ENCODE data around the gene WFDC2.
A peak's percentile ranks its signal among the peaks of the same experiment; 100 is the strongest.

The WFDC2 gene

DNA sequence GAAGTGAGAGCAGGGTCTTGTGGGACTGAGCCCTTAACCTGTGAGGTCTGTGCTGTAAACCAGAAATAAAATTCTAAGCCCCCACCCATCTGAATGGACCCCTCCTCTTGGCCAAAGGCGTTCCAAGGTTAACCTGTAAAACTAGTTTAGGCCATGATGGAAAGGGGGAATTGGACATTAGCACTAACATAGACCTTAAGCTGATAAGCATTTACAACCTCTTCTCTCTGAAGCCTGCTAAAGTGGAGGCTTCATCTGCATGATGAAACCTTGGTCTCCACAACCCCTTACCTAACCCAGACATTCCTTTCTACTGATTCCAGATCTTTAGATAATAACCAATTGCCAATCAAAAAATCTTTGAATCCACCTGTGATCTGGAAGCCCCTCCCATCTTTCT lies 27.8 kb upstream of the WFDC2 start:
- peaks cover 19% of the 10 kb centered on the region for H3K27me3 Mint-ChIP-seq
- H3K36me3 Mint-ChIP-seq (ENCODE audit: low read depth): no peaks in the 10 kb centered on the region
- H3K9me3 Mint-ChIP-seq: no peaks in the 10 kb centered on the region
- no peak overlapping the region for H3K4me3 Mint-ChIP-seq
- H3K27ac Mint-ChIP-seq: no peak overlapping the region
- no peak for DNase-seq
- H3K4me1 Mint-ChIP-seq (ENCODE audit: low read depth): peaks cover 26% of the 10 kb centered on the region

DNA sequence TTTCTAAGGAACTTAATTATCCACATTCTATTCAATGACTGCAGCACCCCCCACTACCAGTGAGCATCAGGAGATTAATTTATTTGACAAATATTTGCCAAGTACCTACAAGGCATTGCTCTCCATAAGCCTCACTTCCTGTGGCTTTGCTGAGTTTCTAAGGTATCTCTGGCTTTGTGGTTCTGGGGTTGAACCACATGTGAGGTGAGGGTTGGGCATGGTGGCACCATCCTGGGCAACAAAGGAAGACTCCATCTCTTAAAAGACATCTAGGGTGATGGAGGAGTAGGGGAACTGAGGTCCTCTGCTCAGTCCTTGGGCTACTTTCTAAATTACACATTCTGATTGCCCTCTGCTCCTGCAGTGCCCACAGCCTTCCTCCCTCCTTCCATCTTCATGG lies 25.5 kb upstream of the WFDC2 start:
- Mint-ChIP-seq H3K36me3 (ENCODE audit: low read depth) (no peaks in the 10 kb centered on the region), H3K27me3 (peaks cover 22% of the 10 kb centered on the region), H3K4me3 (no peak overlapping the region), H3K4me1 (ENCODE audit: low read depth) (peaks cover 20% of the 10 kb centered on the region), H3K27ac (no peak overlapping the region), H3K9me3 (no peaks in the 10 kb centered on the region)
- no peak for DNase-seq

DNA sequence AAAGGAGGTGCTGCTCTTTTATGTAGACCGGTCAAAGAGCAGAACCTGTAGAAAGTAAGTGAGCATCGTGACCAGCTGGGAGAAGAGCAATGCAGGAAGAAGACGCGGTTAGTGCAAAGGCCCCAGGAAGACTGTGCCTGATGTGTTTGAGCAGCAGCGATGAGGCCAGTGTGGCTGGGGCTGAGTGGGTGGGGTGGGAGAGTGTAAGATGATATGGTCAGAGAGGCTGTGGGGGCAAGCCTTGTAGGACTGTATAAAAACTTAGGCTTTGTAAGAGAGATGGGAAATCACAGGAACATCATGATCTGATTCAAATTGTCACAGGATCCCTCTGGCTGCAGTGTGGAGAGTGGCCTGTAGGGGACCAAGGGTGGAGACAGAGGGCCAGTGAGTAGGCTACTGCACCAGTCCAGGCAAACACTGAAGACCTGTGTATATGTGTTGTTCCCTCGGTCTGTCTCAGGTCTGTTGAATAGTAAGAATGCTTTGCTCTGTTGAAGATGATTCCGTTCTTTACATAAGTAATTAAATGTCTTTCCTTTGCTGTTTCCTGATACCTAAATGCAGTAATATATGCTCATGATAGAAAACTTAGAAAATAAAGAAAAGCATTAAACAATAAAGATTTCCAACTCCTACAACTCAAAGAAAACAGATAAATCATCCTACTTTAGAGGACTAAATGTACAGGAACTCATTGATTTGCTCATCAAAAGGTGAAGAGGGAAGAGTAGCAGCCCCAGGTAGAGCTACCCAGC lies 23.6 kb upstream of the WFDC2 start:
- Mint-ChIP-seq H3K9me3 (no peaks in the 10 kb centered on the region), H3K27ac (no peak overlapping the region), H3K4me1 (ENCODE audit: low read depth) (peaks cover 20% of the 10 kb centered on the region), H3K4me3 (no peak overlapping the region), H3K36me3 (ENCODE audit: low read depth) (no peaks in the 10 kb centered on the region), H3K27me3 (peaks cover 22% of the 10 kb centered on the region)
- DNase-seq: peak; percentile 52

DNA sequence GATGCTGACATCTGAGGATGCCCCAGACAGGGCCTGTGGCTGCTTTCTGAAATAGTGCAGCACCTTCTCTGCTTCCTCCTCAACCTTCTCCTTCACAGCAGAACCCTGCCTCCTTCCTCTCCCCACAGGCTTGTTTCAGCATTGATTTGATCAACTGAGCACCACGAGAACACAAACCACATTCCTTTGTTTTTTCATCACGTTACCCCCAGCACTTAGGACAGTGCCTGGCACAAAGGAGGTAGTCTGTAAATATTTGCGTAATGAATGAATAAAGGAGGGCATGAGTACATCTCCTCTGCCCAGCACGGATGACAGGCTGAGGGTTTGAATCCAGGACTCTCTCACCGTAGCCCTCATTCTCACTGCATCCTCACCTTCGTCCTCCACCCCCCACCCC lies 21.3 kb upstream of the WFDC2 start:
- no peak for DNase-seq
- Mint-ChIP-seq H3K4me1 (ENCODE audit: low read depth) (peaks cover 20% of the 10 kb centered on the region), H3K9me3 (no peaks in the 10 kb centered on the region), H3K27ac (no peak overlapping the region), H3K36me3 (ENCODE audit: low read depth) (no peaks in the 10 kb centered on the region), H3K4me3 (no peak overlapping the region), H3K27me3 (peaks cover 27% of the 10 kb centered on the region)

DNA sequence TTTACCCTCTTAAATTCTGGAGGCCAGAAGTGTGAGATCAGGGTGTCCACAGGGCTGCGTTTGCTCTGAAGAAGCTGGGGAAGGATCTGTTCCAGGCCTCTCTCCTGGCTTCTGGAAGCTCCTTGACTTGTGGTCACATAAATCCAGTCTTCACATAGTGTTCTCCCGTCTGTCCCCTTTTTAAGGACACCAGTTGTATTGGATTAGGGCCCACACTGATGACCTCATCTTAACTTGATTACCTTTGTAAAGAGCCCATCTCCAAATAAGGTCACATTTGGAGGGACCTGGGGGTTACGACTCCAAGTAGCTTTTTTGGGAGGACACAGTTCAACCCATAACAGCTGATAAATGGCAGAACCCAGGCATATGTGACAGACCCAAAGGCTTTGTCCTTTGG lies 20.0 kb upstream of the WFDC2 start:
- Mint-ChIP-seq H3K36me3 (ENCODE audit: low read depth) (no peaks in the 10 kb centered on the region), H3K4me1 (ENCODE audit: low read depth) (peaks cover 10% of the 10 kb centered on the region), H3K27me3 (peaks cover 24% of the 10 kb centered on the region), H3K9me3 (no peaks in the 10 kb centered on the region), H3K4me3 (no peak overlapping the region), H3K27ac (no peak overlapping the region)
- DNase-seq: no peak

DNA sequence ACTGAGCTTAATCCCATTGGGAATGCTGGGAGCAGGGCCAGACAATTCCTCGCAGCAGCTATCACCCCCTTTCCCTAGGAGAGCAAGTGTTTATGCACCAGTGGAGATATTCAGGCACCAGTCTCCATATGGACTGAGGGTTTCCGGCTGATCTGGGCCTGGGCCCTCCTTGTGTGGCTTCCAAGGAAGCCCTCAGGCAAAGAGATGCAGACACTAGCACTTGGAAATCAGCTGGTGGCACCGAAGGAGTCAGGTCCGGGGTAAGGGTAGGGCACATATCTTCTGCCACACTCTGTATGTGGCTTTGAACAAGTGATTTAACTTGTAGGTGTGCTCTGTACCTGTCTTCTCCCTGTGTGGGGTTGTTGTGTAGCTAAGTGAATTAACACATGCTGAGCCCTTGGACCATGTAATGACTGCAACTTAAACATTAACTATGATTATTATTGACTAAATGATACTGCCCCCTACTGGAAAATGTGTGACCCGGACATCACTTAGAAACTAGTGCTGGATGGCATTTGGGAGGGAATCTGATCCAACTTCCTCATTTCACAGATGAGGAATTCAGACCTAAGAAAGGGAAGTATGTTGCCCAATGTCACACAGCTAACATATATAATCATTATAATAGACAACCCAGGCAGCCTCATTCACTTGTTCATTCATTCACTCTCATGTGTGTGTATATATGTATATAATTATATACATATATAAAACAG lies 19.3 kb upstream of the WFDC2 start:
- Mint-ChIP-seq H3K36me3 (ENCODE audit: low read depth) (no peaks in the 10 kb centered on the region), H3K4me3 (no peak overlapping the region), H3K27me3 (peaks cover 22% of the 10 kb centered on the region), H3K9me3 (no peaks in the 10 kb centered on the region), H3K4me1 (ENCODE audit: low read depth) (peaks cover 2% of the 10 kb centered on the region), H3K27ac (no peak overlapping the region)
- DNase-seq: no peak

DNA sequence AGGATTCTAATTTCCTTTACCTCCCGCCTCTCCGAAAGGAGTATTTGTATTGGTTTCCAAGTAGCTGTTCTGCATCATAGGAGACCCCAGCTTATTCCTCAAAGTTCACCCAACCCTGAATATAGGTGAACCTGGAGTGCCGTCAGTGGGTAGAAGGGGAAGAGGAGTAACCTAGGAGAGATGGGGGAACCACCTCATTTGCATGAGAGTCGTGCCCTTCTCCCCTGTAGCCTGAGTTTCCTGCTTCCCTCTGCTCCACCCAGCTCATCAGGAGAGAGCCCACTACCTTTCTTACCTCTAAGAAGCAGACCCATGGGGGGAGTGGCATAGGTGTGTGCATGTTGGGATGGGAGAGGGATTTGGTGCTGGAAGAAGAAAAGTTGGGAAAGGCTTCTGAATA lies 17.3 kb upstream of the WFDC2 start:
- no peaks in the 10 kb centered on the region for H3K36me3 Mint-ChIP-seq (ENCODE audit: low read depth)
- no peak overlapping the region for H3K27ac Mint-ChIP-seq
- no peaks in the 10 kb centered on the region for H3K9me3 Mint-ChIP-seq
- no peak overlapping the region for H3K4me3 Mint-ChIP-seq
- no peak for DNase-seq
- no peaks in the 10 kb centered on the region for H3K4me1 Mint-ChIP-seq (ENCODE audit: low read depth)
- H3K27me3 Mint-ChIP-seq: peaks cover 9% of the 10 kb centered on the region

DNA sequence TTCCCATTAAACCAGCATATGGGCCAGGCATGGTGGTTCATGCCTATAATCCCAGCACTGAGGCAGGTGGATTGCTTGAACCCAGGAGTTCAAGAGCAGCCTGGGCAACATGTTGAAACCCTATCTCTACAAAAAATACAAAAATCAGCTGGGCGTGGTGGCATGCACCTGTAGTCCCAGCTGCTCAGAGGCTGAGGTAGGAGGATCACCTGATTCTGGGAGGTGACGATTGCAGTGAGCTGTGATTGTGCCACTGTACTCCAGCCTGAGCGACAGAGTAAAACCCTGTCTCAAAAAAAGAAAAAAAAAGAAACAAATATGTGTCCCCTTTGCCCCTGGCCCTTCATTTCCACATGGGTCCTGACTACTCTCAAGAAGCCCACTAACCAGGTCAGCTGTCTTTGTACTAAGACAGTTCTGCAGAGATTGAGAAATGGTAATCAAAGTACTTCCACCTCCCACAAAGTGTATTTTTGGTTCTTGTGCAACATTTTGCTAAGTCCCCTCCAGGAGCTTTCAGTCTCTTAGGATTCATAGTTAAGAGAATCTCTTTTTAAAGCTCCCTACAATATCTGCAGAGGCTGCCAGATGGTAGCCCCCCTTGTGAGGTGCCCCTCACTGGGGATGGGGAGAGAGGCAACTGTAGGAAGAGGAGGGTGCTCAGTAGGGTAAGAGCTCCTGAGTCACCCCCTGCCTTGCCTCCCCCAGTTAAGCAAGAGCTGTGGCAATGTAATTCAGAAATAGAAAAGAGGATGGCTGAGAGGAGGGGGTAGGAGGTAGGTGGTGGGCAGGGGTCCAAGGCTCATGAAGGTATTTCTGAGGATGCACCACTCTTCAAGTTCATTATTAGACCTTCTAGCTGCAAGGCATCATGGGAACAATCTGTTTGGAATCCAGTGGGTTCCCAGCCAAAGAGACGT lies 16.5 kb upstream of the WFDC2 start:
- H3K4me3 Mint-ChIP-seq: no peak overlapping the region
- no peaks in the 10 kb centered on the region for H3K4me1 Mint-ChIP-seq (ENCODE audit: low read depth)
- H3K9me3 Mint-ChIP-seq: no peaks in the 10 kb centered on the region
- peaks cover 6% of the 10 kb centered on the region for H3K27me3 Mint-ChIP-seq
- H3K27ac Mint-ChIP-seq: no peak overlapping the region
- DNase-seq: no peak
- no peaks in the 10 kb centered on the region for H3K36me3 Mint-ChIP-seq (ENCODE audit: low read depth)

DNA sequence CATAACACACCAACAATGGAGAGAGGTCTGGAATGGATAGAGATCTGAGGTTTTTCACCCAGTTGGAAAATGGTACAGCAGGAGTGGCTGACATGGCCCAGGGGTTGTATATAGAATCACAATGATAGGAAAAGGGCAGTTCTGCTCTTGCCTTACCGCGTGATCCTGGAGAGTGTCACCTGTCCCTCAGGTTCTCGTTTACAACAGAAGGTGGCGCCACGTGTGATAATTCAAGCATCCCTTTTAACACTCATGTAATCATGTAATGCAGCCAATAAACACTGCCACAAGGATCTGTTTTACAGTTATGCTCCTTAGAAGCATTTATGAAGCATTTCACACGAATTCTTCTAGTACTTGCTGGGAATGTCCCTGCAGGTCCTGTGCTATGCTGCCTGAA lies 12.9 kb upstream of the WFDC2 start:
- Mint-ChIP-seq H3K27ac (no peak overlapping the region), H3K9me3 (no peaks in the 10 kb centered on the region)

DNA sequence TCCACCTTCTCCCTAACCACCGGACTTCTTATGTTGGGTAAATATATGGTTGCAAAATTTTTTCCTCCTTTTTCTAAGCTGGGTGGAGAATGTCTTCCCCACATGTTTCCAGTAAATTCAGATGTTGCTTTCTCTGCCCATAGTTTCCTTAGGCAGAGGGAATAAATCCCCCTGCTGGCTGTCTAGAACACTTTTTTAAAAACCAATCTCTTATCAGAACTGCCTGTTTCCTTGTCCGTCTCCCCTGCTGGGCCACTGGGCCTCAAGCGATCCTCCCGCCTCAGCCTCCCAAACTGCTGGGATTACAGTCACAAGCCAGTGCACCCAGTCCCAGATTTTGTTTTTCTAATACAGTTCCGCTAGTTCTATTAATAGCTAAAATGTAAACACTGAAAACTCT lies 9.9 kb upstream of the WFDC2 start:
- DNase-seq: no peak
- Mint-ChIP-seq H3K27ac (no peak overlapping the region), H3K36me3 (ENCODE audit: low read depth) (no peaks in the 10 kb centered on the region), H3K9me3 (no peaks in the 10 kb centered on the region), H3K4me3 (no peak overlapping the region), H3K4me1 (ENCODE audit: low read depth) (peaks cover 5% of the 10 kb centered on the region), H3K27me3 (peaks cover 4% of the 10 kb centered on the region)

More for the DNA sequence above, 12.9 kb upstream of the WFDC2 start:
- Mint-ChIP-seq H3K4me1 (ENCODE audit: low read depth) (peaks cover 5% of the 10 kb centered on the region), H3K36me3 (ENCODE audit: low read depth) (no peaks in the 10 kb centered on the region), H3K4me3 (no peak overlapping the region), H3K27me3 (peaks cover 6% of the 10 kb centered on the region)
- no peak for DNase-seq

DNA sequence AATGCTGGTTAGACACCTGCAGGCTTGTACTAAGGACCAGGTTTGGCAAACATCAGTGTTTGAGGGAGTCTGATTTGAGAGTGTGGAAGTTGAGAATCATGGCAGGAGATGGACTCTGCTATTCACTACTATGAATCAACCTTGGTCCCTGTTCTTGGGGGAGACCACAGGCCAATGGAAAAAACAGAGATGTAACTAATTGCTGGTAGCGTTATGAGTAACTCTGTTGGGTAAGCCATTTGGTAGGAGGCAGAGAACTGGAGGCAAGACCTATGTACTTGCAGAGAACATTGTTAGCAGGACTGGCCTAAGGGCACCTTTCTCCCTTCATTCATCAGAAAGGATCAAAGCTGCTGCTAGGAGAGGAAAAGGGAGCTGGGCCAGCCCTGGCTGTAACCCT lies 8.3 kb upstream of the WFDC2 start:
- Mint-ChIP-seq H3K36me3 (ENCODE audit: low read depth) (no peaks in the 10 kb centered on the region), H3K4me3 (no peak overlapping the region), H3K27ac (no peak overlapping the region), H3K9me3 (no peaks in the 10 kb centered on the region), H3K4me1 (ENCODE audit: low read depth) (peaks cover 5% of the 10 kb centered on the region), H3K27me3 (peaks cover 4% of the 10 kb centered on the region)
- DNase-seq: no peak

DNA sequence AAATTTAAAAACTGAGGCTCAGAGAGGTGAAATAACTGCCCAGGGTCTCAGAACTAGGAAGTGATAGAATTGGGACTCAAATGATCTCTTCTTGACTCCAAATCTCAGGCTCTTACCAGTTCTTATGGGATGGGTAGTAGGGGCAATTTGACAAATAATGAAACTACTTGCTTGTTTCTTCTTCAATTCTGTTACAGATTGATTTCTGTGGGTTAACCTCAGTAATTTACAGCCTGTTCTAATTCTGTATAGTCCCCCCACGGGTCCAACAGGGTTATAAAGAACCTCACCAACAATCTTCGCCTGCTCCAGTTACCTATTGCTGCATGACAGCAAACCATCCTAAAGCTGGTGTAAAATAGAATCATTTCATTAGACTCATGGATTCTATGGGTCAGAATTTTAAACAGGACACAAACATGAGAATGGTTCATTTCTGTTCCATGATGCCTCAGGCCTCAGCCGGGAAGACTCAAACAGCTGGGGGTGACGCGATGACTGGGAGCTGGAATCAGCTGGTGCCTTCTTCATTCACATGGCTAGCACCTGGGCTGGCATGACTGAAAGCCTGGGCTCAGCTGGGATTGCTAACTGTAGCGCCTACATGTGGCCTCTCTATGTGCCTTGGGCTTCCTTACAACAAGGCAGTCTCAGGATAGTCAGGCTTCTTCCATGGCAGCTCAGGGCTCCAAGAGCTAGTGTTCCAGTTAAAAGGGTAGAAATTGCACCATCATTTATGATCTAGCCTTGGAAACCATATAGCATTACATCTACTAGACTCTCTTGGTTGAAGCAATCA lies 6.6 kb upstream of the WFDC2 start:
- DNase-seq: no peak
- no peaks in the 10 kb centered on the region for H3K9me3 Mint-ChIP-seq
- H3K27ac Mint-ChIP-seq: no peak overlapping the region
- H3K4me3 Mint-ChIP-seq: no peak overlapping the region
- H3K36me3 Mint-ChIP-seq (ENCODE audit: low read depth): no peaks in the 10 kb centered on the region
- H3K27me3 Mint-ChIP-seq: peaks cover 9% of the 10 kb centered on the region
- H3K4me1 Mint-ChIP-seq (ENCODE audit: low read depth): peaks cover 5% of the 10 kb centered on the region

DNA sequence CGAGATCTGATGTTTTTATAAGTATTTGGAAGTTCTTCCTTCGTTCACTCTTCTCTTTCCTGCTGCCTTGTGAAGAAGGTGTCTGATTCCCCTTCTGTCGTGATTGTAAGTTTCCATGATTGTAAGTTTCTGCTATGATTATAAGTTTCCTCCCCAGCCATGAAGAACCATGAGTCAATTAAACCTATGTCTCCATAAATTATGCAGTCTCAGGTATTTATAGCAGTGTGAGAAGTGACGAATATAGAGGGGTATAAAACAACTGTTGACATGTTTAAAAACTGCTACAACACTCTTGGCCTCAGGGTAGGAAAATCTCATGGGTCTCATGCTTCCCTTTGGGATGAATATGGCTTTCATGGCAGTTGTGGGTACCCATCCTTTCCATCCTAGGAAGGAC lies 5.8 kb upstream of the WFDC2 start:
- H3K4me3 Mint-ChIP-seq: no peak overlapping the region
- no peaks in the 10 kb centered on the region for H3K36me3 Mint-ChIP-seq (ENCODE audit: low read depth)
- no peaks in the 10 kb centered on the region for H3K9me3 Mint-ChIP-seq
- no peak overlapping the region for H3K27ac Mint-ChIP-seq
- peaks cover 17% of the 10 kb centered on the region for H3K27me3 Mint-ChIP-seq
- H3K4me1 Mint-ChIP-seq (ENCODE audit: low read depth): peaks cover 5% of the 10 kb centered on the region
- no peak for DNase-seq

All from activated T-cell treated with anti-CD3 and anti-CD28 coated beads, Interleukin-2, amount 50 U/mL, for 24 hours (primary cell).